Left forelimb (tissue), 1 donor: Measurements from ENCODE around the gene MAPKBP1.
"Not testable (repeated sequence)": the region's sequence is repeated elsewhere in the genome, so short reads cannot be mapped to it uniquely, and the experiment has no call there.

Experiments used
- DNase-seq: peaks from one replicate; pipeline ENCODE4 v3.0.0-alpha.2; 2018; ENCODE audit warnings: low spot score

The MAPKBP1 gene

DNA sequence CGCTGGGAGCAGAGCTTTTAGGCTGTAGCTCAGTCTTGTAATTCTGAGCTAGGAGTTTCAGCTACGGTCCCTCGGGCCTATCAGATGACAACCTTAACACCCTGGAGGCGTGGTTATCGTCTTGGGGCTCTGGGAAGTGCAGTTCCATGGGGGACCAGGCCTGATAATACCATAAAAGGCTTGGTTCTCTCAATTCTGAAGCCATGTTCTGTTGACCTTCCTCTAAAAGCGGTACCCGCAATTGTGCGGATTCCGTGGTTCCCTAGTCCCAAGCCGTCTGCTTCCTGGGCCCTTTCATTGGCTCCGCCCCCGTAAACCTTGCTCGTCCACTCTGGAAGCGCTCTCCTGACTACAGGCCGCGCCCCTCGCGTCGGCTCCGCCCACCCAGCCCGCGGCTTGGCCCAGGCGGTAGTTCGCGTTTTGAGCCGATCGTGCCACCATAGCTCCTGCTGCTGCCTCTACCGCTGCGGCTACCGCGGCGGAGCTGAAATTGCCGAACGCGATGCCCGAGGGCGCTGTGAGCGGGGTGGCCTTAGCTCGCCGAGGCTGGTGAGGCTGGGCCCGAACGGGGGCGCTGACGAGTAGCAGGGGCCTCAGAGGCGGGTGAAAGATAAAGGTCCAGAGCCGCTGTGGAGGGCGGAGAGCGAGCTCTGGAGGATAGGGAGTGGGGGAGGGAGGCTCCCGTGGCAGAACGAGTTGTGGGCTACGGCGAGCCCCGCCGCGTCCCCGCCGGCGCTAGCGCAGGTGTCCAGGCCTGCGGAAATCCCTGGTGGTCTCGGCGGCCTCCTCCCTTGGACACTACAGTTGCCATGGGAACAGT, at the start of gene MAPKBP1:
Gene MAPKBP1, plus strand, starts transcription at position 423 of the 820 bp plus-strand sequence. CDS start 792 bp downstream, outside the sequence.
- peak; percentile 99 for DNase-seq

DNA sequence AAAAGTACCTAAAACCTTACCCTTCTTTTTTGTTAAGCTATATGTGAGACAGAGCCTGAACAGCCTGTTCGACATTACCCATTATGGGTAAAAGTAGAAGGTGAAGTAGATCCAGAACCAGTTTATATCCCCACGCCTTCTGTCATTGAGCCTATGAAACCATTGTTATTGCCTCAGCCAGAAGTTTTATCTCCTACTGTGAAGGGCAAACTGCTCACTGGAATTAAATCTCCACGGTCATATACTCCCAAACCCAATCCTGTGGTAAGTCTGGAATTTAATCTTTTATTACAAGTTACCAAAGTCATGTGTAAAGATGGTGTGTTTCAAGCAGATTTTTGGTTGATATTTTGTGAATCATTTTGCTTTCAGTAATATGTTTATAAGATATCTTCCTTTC, 47.1 kb upstream of the MAPKBP1 start:
- no peak for DNase-seq

DNA sequence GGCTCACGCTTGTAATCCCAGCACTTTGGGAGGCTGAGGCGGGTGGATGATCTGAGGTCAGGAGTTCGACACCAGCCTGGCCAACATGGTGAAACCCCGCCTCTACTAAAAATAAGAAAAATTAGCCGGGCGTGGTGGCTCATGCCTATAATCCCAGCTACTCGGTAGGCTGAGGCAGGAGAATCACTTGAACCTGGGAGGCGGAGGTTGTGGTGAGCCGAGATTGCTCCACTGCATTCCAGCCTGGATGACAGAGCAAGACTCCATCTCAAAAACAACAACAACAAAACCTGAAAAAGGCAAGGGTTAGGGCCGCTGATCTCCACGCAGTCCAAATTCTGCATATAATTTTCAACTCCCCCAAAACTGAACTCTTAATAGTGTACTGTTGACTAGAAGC, 46.2 kb upstream of the MAPKBP1 start:
- not testable (repeated sequence) for DNase-seq

- DNase-seq = no peak
Measured at GRCh38 chr15:41730543-41730942, 43.7 kb upstream of the MAPKBP1 start.

DNA sequence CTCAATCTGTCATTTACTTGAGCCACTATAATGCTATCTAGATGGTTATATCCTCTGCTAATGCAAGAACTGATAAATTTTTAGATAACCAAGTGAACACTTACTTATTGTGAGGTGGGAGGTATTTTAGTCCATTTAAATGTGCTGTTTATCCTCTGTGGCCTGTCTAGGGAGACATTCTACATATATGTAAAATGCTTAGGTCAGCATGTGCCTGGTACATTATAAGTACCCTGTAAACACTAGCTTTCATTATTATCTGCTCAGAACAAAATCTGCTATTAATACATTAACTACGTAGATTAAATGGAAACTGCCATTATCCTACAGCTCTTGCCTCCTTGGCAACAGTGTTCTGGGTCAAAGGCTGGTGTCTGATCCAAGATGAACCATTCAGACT, 41.8 kb upstream of the MAPKBP1 start:
- DNase-seq = no peak

GRCh38 chr15:41734079-41734478, 40.2 kb upstream of the MAPKBP1 start:
- DNase-seq = no peak

DNA sequence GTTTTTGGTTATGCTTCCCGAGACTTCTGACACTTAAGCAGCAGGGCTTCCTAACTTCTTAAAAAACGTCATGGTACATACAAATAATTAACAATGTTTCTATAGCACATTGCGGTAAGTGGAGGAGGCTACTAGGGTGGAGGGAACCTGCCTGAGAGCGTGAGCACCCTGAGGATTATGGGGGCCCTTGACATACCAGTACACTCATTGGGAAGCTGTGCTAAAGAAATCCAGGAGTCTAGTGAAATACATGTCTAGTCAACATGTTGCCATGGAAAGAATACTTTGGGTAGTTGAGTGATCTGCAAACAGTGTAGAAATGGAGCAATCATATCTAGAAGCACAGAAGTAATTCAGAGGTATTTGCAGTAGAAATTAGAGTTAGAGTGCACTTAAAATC, 39.2 kb upstream of the MAPKBP1 start:
- DNase-seq = no peak

- DNase-seq = not testable (repeated sequence)
Measured at GRCh38 chr15:41735492-41735891, 38.8 kb upstream of the MAPKBP1 start.

GRCh38 chr15:41746802-41747201, 27.5 kb upstream of the MAPKBP1 start:
- DNase-seq = no peak

DNA sequence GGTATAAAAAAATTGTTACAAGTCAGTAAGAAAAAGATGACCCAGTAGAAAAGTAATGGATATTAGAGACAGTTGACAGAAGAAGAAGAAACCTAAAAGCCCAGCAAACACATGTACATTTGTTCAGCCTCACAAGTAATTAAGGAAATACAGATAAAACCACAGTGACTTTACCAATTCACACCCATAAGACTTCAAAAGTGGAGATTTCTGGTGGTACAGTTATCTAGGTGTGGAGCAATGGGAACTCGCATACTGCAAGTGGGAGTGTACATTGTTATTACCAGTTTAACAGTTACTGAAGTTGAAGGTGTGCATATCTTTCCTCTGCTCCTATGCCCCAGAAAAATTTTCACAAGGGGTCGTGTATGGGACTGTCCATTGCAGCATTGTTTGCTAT, 18.1 kb upstream of the MAPKBP1 start:
- DNase-seq = no peak

DNA sequence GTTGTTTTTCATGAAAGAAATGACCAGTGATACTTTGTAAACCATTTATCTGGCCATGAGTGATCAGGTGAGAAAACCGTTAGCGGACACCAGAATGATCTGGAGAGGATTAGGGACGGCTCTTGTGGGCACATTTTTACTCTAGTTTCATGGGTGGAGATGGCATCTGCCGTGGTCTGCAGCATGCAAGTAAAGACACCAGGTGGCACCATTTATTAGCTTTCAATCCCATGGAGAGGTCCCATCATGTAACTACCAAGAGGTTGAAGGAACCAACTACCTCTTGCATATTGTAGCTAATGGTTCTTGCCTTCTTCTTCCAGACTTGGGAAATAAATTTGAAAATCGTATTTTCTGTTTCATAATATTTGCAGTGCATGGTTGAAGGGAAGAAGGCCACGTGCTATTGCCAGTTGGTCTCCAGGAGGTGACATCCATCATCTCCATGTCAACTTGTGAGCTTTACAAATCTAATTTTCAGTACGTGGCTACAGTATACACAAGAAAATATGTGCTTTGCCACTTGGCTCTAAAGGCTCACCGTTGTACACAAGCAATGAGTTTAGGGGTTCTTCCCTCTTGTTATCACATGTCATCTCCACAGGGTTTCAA, 1.5 kb upstream of the MAPKBP1 start:
- DNase-seq = no peak

- DNase-seq = no peak
Measured at GRCh38 chr15:41773332-41773728, 954 bp upstream of the MAPKBP1 start.

GRCh38 chr15:41773729-41774061, 589 bp upstream of the MAPKBP1 start:
- no peak for DNase-seq

- no peak for DNase-seq
Measured at GRCh38 chr15:41774882-41775417, 666 bp downstream of the MAPKBP1 start.

GRCh38 chr15:41775651-41776050, 1.4 kb downstream of the MAPKBP1 start:
- no peak for DNase-seq

- no peak for DNase-seq
Measured at GRCh38 chr15:41777421-41777973, 3.2 kb downstream of the MAPKBP1 start.

- no peak for DNase-seq
Measured at GRCh38 chr15:41778521-41778920, 4.2 kb downstream of the MAPKBP1 start.

- no peak for DNase-seq
Measured at GRCh38 chr15:41779662-41780157, 5.4 kb downstream of the MAPKBP1 start.

DNA sequence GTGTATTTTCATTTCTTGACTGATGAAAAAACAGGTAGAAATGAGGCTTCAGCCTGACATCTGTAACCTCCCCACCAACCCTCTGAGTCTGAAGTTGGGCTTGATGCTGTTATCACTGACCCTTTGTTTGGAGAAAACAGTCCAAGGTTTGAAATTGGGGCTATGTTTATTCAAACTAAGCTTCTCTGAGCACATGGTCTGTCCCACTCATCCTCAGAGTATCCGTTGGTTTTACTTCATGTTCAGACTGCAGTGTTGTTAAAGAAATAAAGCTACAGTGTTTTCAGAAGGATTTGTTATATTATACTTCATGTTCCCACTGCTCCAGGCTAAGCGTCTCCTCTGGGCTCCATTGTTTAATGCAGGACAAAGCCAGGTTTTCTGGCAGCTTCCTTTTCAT, 6.0 kb downstream of the MAPKBP1 start:
- no peak for DNase-seq

- DNase-seq = no peak
Measured at GRCh38 chr15:41780727-41781126, 6.4 kb downstream of the MAPKBP1 start.

DNA sequence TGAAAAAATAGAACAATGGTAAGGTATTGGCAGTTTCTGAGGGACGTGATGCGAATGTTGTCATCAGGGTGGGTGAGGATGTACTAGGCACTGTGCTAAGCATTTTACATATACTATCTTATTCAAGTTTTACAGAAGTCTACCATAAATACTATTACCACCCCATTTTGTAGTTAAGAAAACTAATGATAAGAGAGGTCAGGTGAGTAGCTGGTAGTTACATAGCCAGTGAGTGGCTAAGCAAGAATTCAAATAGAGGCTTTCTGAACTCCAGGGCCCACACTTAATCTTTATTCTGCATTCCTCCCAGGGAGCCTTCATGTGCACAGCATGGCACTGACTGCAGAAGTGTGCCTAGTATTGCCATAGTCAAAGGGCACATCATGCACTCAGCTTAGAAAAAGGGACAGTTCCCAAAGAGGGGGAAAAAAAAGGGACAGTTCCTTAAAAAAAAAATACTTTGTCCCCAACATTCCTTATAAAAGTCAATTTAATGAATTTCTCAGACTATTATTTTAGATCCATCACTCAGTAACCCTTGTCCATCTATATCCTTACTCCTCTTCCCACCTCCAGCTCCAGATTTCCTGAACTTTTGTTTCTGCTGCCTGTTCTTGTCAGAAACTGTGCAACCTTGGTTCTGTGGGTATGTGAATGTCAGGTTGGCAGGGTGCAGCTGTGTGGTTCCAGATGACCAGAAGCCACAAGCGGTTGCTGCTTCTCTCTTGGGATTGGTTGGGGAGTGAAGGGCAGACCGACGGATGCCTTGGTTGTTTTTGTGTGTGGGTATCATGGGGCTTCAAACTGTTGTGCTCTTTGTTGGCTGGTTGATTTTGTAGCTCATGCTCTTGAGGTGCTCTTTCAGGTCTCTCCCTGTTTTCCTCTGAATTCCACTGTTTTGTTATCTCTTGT, 8.3 kb downstream of the MAPKBP1 start:
- DNase-seq = no peak

DNA sequence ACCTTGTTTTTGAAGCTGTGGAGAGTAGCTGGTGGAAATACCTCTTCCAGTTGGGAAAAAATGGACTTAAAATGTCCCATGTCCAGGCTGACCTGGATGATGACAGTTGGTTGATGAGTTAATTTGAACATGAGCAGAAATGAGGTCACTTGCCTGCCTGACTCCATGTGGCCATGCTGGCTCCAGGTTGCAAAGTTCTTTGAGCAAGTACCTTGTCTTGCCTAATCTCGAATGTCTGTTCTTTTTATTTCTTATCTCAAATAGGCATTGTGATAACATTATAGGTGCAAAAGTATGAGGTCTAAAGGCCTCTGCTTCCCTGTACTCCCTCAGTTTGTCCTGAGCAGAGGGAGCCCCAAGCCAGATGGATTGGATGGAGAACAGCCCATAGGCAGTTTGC, 9.0 kb downstream of the MAPKBP1 start:
- DNase-seq = no peak
